Skin of body (tissue), 2 donors: ENCODE measurements around the gene GPATCH2L. TPM values are rescaled to one million over a fixed set of nuclear protein-coding genes. Genes with fewer than 3 reads are reported as not detected.
A peak's percentile ranks its signal among the peaks of the same experiment; 100 is the strongest.

Source experiments
- DNase-seq: peaks from one replicate; lab custom pipeline; 2025; lab: John Stamatoyannopoulos, UW
- total RNA-seq: library from RNA; depleted of rRNA; stranded (reverse); fragments of >200 nt; gene quantifications from one replicate; pipeline ENCODE4 v1.2.3, GENCODE V29; 2014

The GPATCH2L gene
- total RNA-seq, 1 donor from 2014 or later: 48.9 TPM

- no peak for DNase-seq
Observed at GRCh38 chr14:76135722-76136121, 16.0 kb upstream of the GPATCH2L start.

DNA sequence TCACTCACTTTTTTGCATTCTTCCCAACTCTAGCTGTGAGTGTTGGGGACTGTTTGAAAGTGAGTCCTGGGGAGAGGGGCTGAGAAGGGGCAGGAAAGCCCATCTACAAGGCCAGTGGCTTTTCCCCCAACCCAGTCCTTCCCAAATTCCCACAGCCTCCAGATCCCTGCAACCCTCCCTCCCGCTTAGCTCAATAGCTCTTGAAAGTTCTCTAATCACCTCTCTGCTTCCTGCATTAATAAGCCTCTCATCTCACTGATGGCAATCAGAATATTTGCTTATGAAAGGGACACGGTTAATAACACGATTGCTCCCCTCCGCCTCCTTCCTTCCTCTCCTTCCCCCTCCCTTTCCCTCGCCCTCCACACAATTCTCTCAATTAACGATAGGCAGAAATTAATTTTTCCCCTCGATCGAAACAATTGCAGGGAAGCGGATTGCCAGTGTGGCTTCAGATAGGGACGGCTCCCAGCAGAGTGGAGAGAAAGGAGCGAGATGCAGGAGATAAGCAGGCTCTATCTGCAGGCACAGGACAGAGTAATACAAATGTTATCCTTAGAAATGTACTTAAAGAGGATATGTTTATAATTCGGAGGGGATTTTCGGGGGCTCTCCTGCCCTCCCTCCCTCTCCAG lies 15.1 kb upstream of the GPATCH2L start:
- no peak for DNase-seq

GRCh38 chr14:76138119-76138757 lies 13.5 kb upstream of the GPATCH2L start:
- no peak for DNase-seq

DNA sequence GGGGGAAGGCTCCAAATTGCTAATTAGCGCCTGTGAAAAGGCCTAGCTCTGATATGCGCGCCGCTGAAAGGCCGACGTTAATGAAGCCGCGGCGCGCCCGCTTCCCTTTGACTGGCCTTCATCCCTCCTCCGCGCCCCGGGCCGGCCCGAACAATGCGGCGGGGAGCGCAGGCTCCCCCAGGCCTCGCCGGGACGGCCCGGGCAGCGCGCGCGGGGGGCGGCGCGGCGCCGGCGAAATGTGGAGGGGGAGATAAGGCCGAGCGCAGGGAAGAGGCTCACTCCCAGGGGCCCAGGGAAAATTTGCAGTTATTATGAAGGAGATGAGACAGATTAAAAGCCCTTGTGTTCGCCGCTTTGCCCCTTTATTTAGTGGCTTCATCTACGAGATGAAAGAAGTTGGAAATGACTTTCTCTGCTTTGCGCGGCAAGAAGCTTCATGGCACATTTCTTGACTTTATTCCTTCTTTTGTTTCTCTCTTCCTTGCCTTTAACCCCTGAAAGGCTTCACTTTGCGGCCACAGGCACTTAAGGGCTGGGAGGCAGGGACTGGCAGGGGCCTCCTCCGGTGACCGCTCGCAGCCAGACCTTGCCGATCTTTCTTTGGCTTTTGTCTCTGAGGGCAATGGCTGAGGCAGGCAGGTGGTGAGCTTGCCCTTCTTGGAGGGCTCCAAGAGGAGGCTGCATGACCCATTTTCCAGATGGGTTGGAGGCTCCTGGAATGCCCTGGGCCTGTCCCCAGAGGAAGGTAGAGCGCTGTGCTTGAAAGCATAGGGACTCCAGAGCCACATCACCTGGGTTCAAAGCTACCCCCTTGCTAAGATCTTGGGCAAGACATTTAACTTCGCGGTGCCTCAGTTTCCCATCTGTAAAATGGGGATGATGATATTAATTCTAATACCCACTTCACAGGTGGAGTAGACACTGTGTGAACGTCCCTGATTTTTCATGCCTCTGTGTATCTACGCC lies 12.7 kb upstream of the GPATCH2L start:
- DNase-seq: no peak

DNA sequence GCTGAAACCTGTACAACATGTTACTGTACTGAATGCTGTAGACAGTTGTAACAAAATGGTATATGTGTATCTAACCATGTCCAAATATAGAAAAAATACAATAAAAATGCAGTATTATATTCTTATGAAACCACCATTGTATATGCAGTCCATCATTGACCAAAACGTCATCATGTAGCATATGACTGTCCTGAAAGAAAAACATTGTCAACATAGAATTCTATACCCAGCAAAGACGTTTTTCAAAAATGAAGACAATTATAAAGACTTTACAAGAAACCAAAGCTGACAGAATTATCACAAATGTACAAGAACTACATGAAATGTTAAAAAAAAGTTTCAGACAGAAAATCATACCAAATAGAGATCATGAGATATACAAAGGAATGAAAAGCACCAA lies 8.1 kb upstream of the GPATCH2L start:
- no peak for DNase-seq

DNA sequence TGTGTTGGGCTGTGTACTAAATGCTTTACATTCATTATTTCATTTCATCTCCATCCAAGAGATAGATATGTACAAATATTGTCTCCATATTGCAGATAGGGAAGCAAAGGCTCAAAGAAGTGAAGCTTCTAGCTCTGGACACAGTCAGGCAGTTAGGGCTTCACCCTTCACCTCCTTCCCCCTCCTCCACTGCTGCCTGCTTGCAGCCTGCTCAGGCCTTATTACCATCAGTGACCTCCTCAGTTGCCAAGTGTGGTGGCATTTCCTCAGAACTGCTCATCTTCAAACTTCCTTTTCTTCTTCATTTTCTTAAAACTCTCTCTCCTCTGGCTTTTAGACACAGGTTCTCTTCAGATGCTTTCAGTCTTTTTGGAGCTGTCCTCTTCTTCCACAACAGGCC lies 4.7 kb upstream of the GPATCH2L start:
- DNase-seq: no peak

- no peak for DNase-seq
Observed at GRCh38 chr14:76149196-76149595, 2.5 kb upstream of the GPATCH2L start.

GRCh38 chr14:76152333-76152681 lies 585 bp downstream of the GPATCH2L start:
- DNase-seq: peak; percentile 40

- no peak for DNase-seq
Observed at GRCh38 chr14:76153919-76154318, 2.2 kb downstream of the GPATCH2L start.

GRCh38 chr14:76154539-76155126 lies 2.9 kb downstream of the GPATCH2L start:
- no peak for DNase-seq

GRCh38 chr14:76163668-76164363 lies 12.1 kb downstream of the GPATCH2L start:
- no peak for DNase-seq

GRCh38 chr14:76168531-76168930 lies 16.8 kb downstream of the GPATCH2L start:
- DNase-seq: no peak

GRCh38 chr14:76169776-76170175 lies 18.1 kb downstream of the GPATCH2L start:
- DNase-seq: no peak

- no peak for DNase-seq
Observed at GRCh38 chr14:76174982-76175381, 23.3 kb downstream of the GPATCH2L start.

- DNase-seq: no peak
Observed at GRCh38 chr14:76175942-76176341, 24.2 kb downstream of the GPATCH2L start.

GRCh38 chr14:76181546-76181945 lies 29.8 kb downstream of the GPATCH2L start:
- DNase-seq: no peak

- DNase-seq: no peak
Observed at GRCh38 chr14:76186308-76187027, 34.7 kb downstream of the GPATCH2L start.

DNA sequence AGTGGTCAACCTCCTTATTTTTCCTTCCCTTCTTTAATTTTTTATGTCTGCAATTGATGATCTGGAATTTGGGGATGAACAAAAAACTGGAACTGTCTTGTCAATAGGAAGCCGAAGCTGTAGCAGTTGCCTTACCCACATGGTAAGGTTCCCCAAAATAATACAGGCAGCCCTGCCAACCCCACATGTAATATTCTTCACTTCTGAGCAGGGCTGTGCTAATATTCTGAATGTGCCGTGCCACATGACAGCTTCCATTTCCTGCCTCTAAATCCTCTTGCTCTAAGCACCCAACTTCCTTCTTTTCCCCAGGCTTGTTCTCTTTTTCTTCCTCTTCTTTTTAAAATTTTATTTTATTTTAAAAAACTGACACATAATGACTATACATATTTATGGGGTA lies 39.6 kb downstream of the GPATCH2L start:
- DNase-seq: no peak

DNA sequence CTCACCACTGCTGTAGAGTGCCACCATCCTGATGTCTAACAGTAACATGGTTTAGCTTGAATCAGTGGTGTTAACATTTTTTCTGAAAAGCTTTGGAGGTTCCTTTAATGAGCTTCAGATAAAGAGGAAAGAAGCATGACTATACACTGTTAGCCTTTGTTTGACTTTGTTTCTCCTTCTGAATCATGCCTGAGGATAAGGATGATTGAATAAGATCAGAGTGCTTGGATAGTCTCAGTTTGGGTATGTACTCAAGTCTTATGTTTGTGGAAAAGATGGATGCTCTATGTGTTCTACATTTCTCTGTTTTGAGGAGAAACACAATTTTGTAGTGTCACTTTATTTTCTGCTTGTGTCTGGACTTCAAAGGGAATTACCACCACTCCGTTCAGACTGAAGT lies 42.0 kb downstream of the GPATCH2L start:
- DNase-seq: no peak

DNA sequence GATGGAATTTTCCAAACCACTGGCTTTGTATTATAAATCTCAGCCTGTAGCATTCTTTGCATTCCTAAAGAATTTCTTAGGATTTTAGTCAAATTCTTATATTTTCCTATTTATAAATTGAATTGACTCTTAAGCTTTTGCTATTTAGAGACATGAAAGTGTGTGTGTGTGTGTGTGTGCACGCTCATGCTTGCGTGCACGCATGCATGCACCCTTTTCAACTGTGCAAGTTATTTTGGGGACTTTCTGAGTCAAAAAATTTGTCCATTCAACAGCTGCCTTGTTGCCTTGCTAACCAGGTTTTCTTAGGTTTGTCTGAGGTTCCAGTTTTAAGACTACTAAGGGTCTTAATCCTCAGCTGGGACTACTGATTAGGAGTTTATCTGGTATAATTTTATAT lies 42.6 kb downstream of the GPATCH2L start:
- DNase-seq: no peak

- no peak for DNase-seq
Observed at GRCh38 chr14:76195003-76195402, 43.3 kb downstream of the GPATCH2L start.
